ENCODE data around the gene OR5T3.
"Not testable (repeated sequence)": the region's sequence is repeated elsewhere in the genome, so short reads cannot be mapped to it uniquely, and the experiment has no call there.

The OR5T3 gene

DNA sequence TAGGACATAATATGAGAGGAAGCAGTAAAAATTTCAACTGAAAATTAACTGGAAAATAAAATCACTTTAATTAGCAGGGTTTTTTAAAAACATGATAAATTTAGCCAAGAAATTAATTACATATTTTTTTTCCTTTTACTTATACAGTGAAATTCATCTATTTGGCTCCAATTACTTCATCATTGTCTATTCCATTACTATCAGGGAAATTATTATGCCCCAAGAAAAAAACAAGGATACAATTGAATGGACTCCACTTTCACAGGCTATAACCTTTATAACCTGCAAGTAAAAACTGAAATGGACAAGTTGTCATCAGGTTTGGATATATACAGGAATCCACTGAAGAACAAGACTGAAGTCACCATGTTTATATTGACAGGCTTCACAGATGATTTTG lies at the start of gene OR5T3:
Gene OR5T3, plus strand, starts transcription at position 301 of the 400 bp plus-strand sequence. Its CDS starts 0 bp downstream, at position 301.
- DNase-seq (ENCODE audit: low spot score), result no peak

DNA sequence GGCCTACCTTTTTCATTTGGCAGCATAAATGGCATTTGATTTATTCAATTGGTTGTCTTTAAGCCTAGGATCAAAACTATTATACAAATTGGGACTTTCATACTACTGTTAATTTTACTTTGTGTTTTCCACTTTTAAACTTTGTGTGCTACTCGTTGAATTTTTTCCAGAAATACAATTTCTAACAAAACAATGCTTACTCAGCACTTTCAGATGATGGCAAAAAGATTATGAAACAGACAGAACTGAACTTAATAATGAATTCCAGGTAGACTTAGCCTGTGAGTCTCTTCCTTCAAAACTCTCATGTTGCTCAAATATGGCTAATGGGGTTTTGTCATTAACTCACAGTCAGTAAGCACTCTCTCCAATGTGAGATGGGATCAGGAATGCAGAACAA lies 44.3 kb upstream of the OR5T3 start:
- DNase-seq (ENCODE audit: low spot score), result no peak

DNA sequence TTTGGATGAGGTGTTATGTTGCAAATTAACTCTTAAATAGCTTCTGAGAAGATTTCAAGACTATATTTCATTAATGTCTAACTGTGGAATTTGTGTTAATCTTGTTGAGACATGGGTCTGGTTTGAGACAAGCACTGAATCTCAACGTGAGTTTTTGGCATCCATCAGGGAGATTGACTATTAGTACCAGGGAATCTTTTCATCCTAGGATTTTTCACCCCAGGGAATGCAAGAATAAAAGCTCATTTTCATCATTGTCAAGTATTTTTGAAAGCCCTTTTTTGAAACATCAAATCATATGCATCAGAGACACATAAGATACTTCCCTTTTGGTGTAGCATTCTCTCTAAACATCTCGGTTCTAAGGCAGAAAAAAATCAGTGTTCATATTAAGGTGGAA lies 37.5 kb upstream of the OR5T3 start:
- DNase-seq (ENCODE audit: low spot score), result no peak

DNA sequence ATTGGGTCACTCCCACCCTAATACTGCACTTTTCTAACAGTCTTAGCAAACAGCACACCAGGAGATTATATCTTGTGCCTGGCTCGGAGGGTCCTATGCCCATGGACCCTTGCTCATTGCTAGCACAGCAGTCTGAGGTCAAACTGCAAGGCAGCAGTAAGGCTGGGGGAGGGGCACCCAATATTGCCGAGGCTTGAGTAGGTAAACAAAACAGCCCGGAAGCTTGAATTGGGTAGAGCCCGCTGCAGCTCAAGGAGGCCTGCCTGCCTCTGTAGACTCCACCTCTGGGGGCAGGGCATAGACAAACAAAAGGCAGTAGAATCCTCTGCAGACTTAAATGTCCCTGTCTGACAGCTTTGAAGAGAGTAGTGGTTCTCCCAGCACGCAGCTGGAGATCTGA lies 32.3 kb upstream of the OR5T3 start:
- DNase-seq (ENCODE audit: low spot score), result not testable (repeated sequence)

DNA sequence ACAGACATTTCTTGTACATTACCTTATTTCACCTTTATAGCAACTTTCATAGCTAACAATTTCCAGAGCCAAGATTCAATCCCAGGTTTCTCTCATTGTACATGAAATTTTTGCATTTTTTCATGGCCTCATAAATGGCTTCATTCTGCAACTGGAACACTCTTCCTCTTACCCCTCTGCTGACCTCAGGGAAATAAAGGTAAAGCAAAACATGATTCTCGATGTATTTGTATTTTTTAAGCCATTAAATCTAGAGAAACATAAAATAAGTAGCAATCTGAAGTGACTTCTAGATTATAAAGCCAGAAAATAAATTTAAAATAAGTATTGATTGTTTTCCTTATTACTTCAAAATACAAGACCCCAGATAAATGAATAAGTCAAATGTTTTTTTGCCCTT lies 17.9 kb upstream of the OR5T3 start, which contains the start of gene OR5T2:
Gene OR5T2, minus strand, starts transcription at position 101 of the 400 bp plus-strand sequence. CDS start 1,193 bp downstream, outside the sequence.
- no peak for DNase-seq (ENCODE audit: low spot score)

DNA sequence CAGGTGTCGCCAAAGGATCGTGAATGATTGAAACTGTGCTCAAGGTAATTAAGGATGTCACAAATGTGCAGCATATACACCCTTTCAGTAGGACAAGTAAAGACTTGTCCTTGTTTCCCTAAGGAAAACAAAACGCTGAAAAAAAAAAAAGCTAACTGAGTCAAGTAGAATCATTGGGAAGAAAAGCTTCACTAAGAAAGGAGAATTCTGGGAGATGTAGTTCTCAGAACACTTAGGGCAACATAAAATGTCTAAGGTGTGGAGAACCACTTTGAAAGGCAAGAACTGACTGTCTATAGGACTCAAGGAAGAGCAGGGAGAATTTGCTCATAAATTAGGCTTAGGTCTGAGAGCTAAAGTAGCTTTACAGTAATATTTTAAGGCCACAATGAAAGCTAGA lies 19.0 kb downstream of the OR5T3 start:
- no peak for DNase-seq (ENCODE audit: low spot score)

DNA sequence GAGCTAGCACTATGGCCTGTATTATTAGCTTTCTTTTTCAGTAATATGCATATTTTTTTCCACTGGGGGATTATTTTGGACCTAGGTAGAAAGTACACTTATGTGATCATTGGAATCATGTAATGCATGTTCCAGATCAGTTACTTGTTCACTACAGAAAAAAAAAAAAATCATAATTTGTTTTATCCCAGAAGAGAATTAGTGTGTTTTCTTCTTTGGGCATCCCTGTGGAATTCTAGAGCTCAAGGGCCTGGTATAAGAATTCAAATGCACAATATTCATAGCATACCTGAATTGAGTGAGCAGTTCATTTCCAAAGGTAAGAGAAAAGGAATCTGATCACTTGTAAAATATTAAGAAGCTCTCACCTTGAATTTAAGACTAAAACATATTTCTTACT lies 21.8 kb downstream of the OR5T3 start, which contains the start of gene OR5T1:
Gene OR5T1, plus strand, starts transcription at position 301 of the 400 bp plus-strand sequence. CDS start 1,485 bp downstream, outside the sequence.
- DNase-seq (ENCODE audit: low spot score), result no peak

DNA sequence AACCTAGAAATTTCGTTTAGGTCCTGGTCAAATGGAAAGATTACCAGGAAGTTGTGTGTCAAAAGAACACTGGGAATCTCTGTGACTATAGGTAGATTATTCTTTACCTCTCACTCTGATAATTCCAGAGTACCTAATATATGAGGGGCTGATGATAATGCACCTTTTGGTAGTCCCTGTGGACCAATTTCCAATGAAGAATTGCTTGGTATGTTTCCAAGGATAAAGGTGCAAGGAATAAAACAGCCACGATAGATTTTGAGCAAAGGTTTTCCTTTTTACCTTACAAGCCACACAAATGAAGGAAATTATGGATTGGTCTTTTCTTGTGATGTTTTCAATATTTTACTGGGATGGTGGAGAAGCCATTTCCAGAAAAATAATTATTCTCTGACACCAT lies 40.1 kb downstream of the OR5T3 start, which contains the start of gene OR8H1:
Gene OR8H1, minus strand, starts transcription at position 101 of the 400 bp plus-strand sequence. CDS start 1,192 bp downstream, outside the sequence.
- no peak for DNase-seq (ENCODE audit: low spot score)

DNA sequence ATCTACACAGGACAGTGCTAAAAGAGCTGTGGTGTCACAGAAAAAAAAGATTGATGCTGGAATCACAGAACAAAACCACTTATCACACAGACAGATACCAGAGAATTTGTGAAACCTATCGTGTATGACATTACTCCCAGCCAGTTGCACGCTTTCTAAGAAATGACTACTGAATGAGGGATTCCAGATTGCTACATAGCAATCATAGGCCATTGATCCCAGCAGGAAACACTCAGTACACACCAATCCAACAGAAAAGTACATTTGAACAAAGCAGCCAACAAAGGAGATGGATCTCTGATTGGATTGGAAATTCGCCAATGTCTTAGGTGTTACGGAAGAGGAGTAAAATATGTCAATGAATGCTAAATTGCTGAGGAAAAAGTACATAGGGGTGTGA lies 44.8 kb downstream of the OR5T3 start:
- no peak for DNase-seq (ENCODE audit: low spot score)
